Ishikawa (cell line): Measurements from ENCODE around the gene CCM2.

Experiments
- CEBPB ChIP-seq: IDR thresholded peaks from 2 replicates; pipeline ENCODE4 v1.6.1; 2012
- CREB1 ChIP-seq: IDR thresholded peaks from 2 replicates; pipeline ENCODE4 v1.6.1; 2012; ENCODE audit warnings: low read depth
- EP300 ChIP-seq: IDR thresholded peaks from 2 replicates; pipeline ENCODE4 v1.6.1; 2012; ENCODE audit warnings: borderline replicate concordance
- RAD21 ChIP-seq: IDR thresholded peaks from 2 replicates; pipeline ENCODE4 v1.6.1; 2012; ENCODE audit warnings: low read depth
- TCF12 ChIP-seq: IDR thresholded peaks from 2 replicates; pipeline ENCODE4 v1.6.1; 2012; ENCODE audit warnings: low read depth
- USF1 ChIP-seq: IDR thresholded peaks from 2 replicates; pipeline ENCODE4 v1.6.1; 2012
- YY1 ChIP-seq: IDR thresholded peaks from 2 replicates; pipeline ENCODE4 v1.6.1; 2012; ENCODE audit warnings: low read depth
- TF ChIP-seq, protein P1 (sequence below): IDR thresholded peaks from 2 replicates; pipeline ENCODE4 v1.6.1; 2012; ENCODE audit warnings: low read depth, mild to moderate bottlenecking

- no peak for TF ChIP-seq USF1
- no peak for TF ChIP-seq RAD21
- TF ChIP-seq TCF12 = no peak
- no peak for TF ChIP-seq CEBPB
- TF ChIP-seq, protein P1, sequence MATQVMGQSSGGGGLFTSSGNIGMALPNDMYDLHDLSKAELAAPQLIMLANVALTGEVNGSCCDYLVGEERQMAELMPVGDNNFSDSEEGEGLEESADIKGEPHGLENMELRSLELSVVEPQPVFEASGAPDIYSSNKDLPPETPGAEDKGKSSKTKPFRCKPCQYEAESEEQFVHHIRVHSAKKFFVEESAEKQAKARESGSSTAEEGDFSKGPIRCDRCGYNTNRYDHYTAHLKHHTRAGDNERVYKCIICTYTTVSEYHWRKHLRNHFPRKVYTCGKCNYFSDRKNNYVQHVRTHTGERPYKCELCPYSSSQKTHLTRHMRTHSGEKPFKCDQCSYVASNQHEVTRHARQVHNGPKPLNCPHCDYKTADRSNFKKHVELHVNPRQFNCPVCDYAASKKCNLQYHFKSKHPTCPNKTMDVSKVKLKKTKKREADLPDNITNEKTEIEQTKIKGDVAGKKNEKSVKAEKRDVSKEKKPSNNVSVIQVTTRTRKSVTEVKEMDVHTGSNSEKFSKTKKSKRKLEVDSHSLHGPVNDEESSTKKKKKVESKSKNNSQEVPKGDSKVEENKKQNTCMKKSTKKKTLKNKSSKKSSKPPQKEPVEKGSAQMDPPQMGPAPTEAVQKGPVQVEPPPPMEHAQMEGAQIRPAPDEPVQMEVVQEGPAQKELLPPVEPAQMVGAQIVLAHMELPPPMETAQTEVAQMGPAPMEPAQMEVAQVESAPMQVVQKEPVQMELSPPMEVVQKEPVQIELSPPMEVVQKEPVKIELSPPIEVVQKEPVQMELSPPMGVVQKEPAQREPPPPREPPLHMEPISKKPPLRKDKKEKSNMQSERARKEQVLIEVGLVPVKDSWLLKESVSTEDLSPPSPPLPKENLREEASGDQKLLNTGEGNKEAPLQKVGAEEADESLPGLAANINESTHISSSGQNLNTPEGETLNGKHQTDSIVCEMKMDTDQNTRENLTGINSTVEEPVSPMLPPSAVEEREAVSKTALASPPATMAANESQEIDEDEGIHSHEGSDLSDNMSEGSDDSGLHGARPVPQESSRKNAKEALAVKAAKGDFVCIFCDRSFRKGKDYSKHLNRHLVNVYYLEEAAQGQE = no peak
- no peak for TF ChIP-seq YY1
- no peak for TF ChIP-seq CREB1
- TF ChIP-seq EP300 = no peak
These were observed 39.9 kb upstream of the CCM2 start for GRCh38 chr7:44960011-44960580.
